Measurements from ENCODE around the gene GPC3.

GPC3 gene

DNA sequence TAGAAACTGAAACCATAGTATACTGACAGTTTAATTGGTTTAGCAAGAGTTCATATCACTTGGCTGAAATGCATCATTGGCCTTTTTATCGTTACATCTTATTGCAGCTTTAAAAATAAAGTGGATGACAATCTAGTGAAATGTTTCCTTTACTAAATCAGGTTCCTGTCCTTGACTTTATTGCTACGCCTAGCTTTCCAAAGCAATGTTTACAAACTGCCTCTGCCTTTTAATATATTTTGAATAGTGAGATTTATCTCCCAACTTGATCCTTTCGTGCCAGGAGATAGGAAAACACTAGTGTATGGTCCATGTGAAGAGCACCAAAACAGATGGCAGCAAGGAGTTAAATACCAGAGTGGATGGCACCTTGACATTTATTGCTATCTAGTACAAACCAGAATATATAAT lies 67.0 kb downstream of the GPC3 start:
- TF ChIP-seq, protein P1, sequence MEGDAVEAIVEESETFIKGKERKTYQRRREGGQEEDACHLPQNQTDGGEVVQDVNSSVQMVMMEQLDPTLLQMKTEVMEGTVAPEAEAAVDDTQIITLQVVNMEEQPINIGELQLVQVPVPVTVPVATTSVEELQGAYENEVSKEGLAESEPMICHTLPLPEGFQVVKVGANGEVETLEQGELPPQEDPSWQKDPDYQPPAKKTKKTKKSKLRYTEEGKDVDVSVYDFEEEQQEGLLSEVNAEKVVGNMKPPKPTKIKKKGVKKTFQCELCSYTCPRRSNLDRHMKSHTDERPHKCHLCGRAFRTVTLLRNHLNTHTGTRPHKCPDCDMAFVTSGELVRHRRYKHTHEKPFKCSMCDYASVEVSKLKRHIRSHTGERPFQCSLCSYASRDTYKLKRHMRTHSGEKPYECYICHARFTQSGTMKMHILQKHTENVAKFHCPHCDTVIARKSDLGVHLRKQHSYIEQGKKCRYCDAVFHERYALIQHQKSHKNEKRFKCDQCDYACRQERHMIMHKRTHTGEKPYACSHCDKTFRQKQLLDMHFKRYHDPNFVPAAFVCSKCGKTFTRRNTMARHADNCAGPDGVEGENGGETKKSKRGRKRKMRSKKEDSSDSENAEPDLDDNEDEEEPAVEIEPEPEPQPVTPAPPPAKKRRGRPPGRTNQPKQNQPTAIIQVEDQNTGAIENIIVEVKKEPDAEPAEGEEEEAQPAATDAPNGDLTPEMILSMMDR (IDR thresholded peaks at IDR 0.05) = no peak
- Histone ChIP-seq H3K4me1 (ENCODE audit: control insufficient read depth in 1 of 2, insufficient read depth in 1 of 2, low read depth in 1 of 2, low read length in 1 of 2) (no peaks in the 10 kb centered on the region), H3K27me3 (no peaks in the 10 kb centered on the region), H3K9me3 (no peaks in the 10 kb centered on the region), H3K4me3 (ENCODE audit: low read depth in 1 of 2, low read length in 1 of 2) (no peak overlapping the region), H3K27ac (no peak overlapping the region), H3K36me3 (no peaks in the 10 kb centered on the region)

DNA sequence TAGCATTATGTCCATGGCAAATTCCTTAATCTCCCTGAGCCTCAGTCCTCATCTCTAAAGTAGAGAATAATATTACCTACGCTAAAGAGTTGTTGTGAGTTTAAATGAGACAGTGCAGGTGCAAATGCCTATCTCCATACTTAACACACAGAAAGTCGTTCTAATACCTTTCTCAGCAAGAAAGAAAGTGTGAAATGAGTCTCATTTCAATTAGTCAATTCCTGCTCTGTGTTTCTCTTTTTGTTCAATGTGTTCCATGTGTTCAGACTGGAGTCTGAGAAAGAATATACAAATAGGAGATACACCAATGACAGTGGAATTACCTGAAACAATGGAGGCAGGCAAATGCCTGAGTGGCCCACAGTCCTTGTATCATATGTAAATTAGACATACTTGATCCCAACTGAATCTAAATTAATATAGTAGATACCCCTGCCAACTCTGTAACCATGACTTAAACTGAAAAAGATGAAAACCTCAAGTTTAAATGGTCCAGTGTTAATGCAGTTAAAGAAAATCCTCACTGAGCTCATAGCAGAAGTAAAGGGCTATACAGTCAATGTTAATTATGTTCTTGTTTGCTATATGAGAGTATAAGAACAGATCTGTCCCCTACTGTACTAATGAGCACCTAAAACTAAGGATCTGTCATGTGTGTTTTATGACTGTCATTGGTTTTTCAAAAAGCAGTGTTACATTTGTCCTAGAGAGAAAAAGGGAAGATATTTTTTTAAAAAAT lies 68.2 kb downstream of the GPC3 start:
- H3K4me3 ChIP-seq (ENCODE audit: low read depth in 1 of 2, low read length in 1 of 2) = no peak overlapping the region
- no peaks in the 10 kb centered on the region for H3K36me3 ChIP-seq
- H3K4me1 ChIP-seq (ENCODE audit: control insufficient read depth in 1 of 2, insufficient read depth in 1 of 2, low read depth in 1 of 2, low read length in 1 of 2) = no peaks in the 10 kb centered on the region
- H3K9me3 ChIP-seq = no peaks in the 10 kb centered on the region
- no peak overlapping the region for H3K27ac ChIP-seq
- TF ChIP-seq, protein P1 (IDR thresholded peaks at IDR 0.05) = no peak
- no peaks in the 10 kb centered on the region for H3K27me3 ChIP-seq

DNA sequence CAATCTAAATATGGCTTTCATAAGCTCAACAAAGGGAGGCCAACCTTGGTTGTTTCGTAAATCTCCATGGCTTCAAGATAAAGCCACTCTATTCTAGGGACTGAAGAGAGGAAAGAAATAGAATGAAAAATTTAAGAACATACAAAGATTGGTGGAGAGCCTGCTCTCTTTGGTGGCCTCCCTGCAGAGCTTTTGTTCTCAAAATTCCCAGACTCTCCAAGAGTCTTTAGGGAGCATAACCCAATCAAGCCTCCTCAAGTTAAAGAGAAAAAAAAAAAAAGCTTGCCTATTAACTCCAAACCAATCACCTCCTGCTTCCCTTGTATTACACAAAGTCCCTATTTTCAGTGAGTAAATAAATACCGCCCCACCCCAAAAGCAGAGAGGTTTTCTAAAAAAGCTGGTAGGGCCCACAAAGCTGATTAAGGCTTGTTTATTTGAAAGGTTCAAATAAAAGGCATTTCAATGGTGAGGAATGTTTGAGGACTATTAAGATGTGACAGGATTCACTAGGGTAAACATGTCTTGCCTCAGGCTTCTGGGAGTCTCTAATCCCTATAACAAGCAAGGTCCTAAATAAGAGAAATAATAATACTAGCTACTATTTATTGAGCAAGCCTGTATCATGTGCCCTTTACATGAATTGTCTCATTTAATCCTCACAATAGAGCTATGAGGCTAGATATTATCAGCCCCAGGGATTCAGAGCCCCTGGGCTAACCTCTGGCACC lies 71.6 kb downstream of the GPC3 start:
- H3K27ac ChIP-seq = no peak overlapping the region
- TF ChIP-seq, protein P1 (IDR thresholded peaks at IDR 0.05) = no peak
- H3K36me3 ChIP-seq = no peaks in the 10 kb centered on the region
- H3K4me1 ChIP-seq (ENCODE audit: control insufficient read depth in 1 of 2, insufficient read depth in 1 of 2, low read depth in 1 of 2, low read length in 1 of 2) = no peaks in the 10 kb centered on the region
- no peak overlapping the region for H3K4me3 ChIP-seq (ENCODE audit: low read depth in 1 of 2, low read length in 1 of 2)
- H3K9me3 ChIP-seq = no peaks in the 10 kb centered on the region
- H3K27me3 ChIP-seq = no peaks in the 10 kb centered on the region

DNA sequence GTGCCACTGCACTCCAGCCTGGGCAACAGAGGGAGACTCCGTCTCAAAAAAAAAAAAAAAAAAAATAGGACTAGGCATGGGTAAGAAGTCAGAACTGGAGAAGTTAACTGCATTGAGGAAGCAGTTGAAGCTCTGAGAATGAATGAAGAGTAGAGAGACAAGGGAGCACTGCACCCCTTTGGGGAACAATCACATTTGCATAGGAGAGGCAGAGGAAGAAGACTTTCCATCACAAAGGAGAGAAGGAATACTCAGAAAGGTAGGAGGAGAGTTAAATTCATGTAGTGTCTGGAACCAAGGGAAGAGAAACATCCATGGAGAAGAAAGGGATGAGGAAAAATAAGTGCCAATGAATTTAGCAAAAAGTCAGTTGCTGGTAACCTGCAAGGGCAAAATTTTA lies 72.4 kb downstream of the GPC3 start:
- TF ChIP-seq, protein P1 (IDR thresholded peaks at IDR 0.05) = no peak
- Histone ChIP-seq H3K36me3 (no peaks in the 10 kb centered on the region), H3K4me3 (ENCODE audit: low read depth in 1 of 2, low read length in 1 of 2) (no peak overlapping the region), H3K9me3 (no peaks in the 10 kb centered on the region), H3K27me3 (no peaks in the 10 kb centered on the region), H3K27ac (no peak overlapping the region), H3K4me1 (ENCODE audit: control insufficient read depth in 1 of 2, insufficient read depth in 1 of 2, low read depth in 1 of 2, low read length in 1 of 2) (no peaks in the 10 kb centered on the region)

DNA sequence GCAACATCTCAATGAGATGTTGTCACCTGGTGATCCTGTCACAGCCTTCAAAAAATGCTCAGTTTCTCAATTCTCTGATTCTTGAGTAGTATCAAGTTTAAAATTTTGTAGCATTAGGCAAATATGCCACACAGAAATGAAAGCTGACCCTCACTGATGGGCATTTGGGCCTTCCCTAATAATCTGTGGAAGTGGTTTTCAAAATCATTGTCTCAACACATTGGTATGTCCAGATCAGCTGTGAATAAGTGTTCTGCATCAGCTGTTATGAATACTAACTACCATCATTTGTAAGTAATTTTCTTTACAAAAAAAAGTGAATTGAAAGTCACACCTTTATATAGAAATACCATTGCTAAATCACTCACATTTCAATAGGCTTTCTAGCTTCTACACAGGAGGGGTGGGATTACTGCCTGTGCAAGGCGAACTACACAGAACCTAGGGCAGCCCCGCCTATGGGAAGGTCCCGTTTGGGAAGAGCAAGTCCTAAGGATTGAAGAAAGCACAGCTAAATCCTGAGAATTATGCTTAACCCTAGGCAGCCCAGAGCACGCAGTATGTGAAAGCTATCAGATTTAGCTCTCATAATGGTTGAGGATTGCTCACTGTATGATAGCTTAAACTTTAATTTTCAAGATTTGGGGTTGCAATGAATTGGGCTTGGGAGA lies 73.4 kb downstream of the GPC3 start:
- no peaks in the 10 kb centered on the region for H3K36me3 ChIP-seq
- no peaks in the 10 kb centered on the region for H3K9me3 ChIP-seq
- TF ChIP-seq, protein P1 (IDR thresholded peaks at IDR 0.05) = no peak
- H3K4me1 ChIP-seq (ENCODE audit: control insufficient read depth in 1 of 2, insufficient read depth in 1 of 2, low read depth in 1 of 2, low read length in 1 of 2) = no peaks in the 10 kb centered on the region
- no peak overlapping the region for H3K4me3 ChIP-seq (ENCODE audit: low read depth in 1 of 2, low read length in 1 of 2)
- no peak overlapping the region for H3K27ac ChIP-seq
- no peaks in the 10 kb centered on the region for H3K27me3 ChIP-seq
